HepG2 (cell line): ENCODE results near the gene TTC6. TPM values are rescaled to one million over a fixed set of nuclear protein-coding genes. Genes with fewer than 3 reads are reported as not detected.
A peak's percentile ranks its signal among the peaks of the same experiment; 100 is the strongest.

ENCODE experiments used
- AKAP8 ChIP-seq: sonication (generic); formaldehyde crosslinking; IDR thresholded peaks from 2 replicates; pipeline ENCODE4 v1.5.1; 2020; ENCODE audit warnings: mild to moderate bottlenecking, missing genetic modification reagents
- ARID2 ChIP-seq: sonication (generic); formaldehyde crosslinking; IDR thresholded peaks from 2 replicates; pipeline ENCODE4 v1.8.1; 2022; ENCODE audit warnings: mild to moderate bottlenecking, missing genetic modification reagents, borderline replicate concordance
- DMAP1 ChIP-seq: IDR thresholded peaks from 2 replicates; pipeline ENCODE4 v1.6.1; 2016
- DNMT3B ChIP-seq: conservative IDR thresholded peaks from 2 replicates; pipeline ENCODE4 v1.6.1; 2016; ENCODE audit warnings: missing biosample characterization, control low read depth
- GFI1 ChIP-seq: sonication (generic); formaldehyde crosslinking; IDR thresholded peaks from 2 replicates; pipeline ENCODE4 v1.5.0; 2020; ENCODE audit warnings: missing genetic modification reagents, mild to moderate bottlenecking, borderline replicate concordance
- HNRNPL ChIP-seq: fragments of 200-400 bp; formaldehyde crosslinking; IDR thresholded peaks from 2 replicates; pipeline ENCODE4 v1.6.1; 2017; ENCODE audit warnings: mild to moderate bottlenecking, low read depth, low read length
- MAZ ChIP-seq, 2 experiments: sonication (generic) in 1 of 2; formaldehyde crosslinking in 1 of 2; IDR thresholded peaks; 2 replicates each; pipeline versions ENCODE4 v1.5.0 to v1.6.1; 2012 to 2020; ENCODE audit warnings: low read depth in 2 of 2, mild to moderate bottlenecking in 2 of 2, borderline replicate concordance in 1 of 2, improper control_type of control experiment in 1 of 2, low read length in 1 of 2, missing genetic modification reagents in 1 of 2, moderate library complexity in 1 of 2
- MIER3 ChIP-seq: IDR thresholded peaks from 2 replicates; pipeline ENCODE4 v1.6.1; 2016; ENCODE audit warnings: missing compliant biosample characterization, borderline replicate concordance
- MZF1 ChIP-seq: sonication (generic); formaldehyde crosslinking; IDR thresholded peaks from 2 replicates; pipeline ENCODE4 v1.8.1; 2023; ENCODE audit warnings: mild to moderate bottlenecking, missing genetic modification reagents, borderline replicate concordance
- NFIC ChIP-seq: IDR thresholded peaks from 2 replicates; pipeline ENCODE4 v1.6.1; 2012; ENCODE audit warnings: mild to moderate bottlenecking, low read length, inconsistent platforms
- PATZ1 ChIP-seq: sonication (generic); formaldehyde crosslinking; IDR thresholded peaks from 2 replicates; pipeline ENCODE4 v1.4.0; 2020; ENCODE audit warnings: missing genetic modification reagents
- SMARCC2 ChIP-seq: fragments of 450-650 bp; IDR thresholded peaks from 2 replicates; pipeline ENCODE4 v1.6.1; 2017; ENCODE audit warnings: antibody characterized with exemption, mild to moderate bottlenecking
- SRSF4 ChIP-seq: fragments of 200-400 bp; formaldehyde crosslinking; IDR thresholded peaks from one replicate; pipeline ENCODE4 v1.6.1; 2018; ENCODE audit warnings: mild to moderate bottlenecking, low read depth, low read length, moderate library complexity; ENCODE audit not compliant: poor library complexity, severe bottlenecking
- TBL1XR1 ChIP-seq: fragments of 150-350 bp; IDR thresholded peaks from 2 replicates; pipeline ENCODE4 v1.6.1; 2014; ENCODE audit warnings: borderline replicate concordance, low read length; ENCODE audit not compliant: partially characterized antibody
- TCF7 ChIP-seq: sonication (generic); IDR thresholded peaks from 2 replicates; pipeline ENCODE4 v1.6.1; 2016; ENCODE audit warnings: antibody characterized with exemption, low read depth
- ZBTB14 ChIP-seq: sonication (generic); formaldehyde crosslinking; IDR thresholded peaks from 2 replicates; pipeline ENCODE4 v1.4.0; 2020; ENCODE audit warnings: missing genetic modification reagents
- ZBTB38 ChIP-seq: sonication (generic); formaldehyde crosslinking; IDR thresholded peaks from 2 replicates; pipeline ENCODE4 v1.5.1; 2020; ENCODE audit warnings: mild to moderate bottlenecking, missing genetic modification reagents
- ZNF10 ChIP-seq: sonication (generic); formaldehyde crosslinking; IDR thresholded peaks from 2 replicates; pipeline ENCODE4 v1.4.0; 2020; ENCODE audit warnings: mild to moderate bottlenecking, low read depth, missing genetic modification reagents, borderline replicate concordance
- ZNF275 ChIP-seq: sonication (generic); formaldehyde crosslinking; IDR thresholded peaks from 2 replicates; pipeline ENCODE4 v1.8.0; 2022; ENCODE audit warnings: missing genetic modification reagents, mild to moderate bottlenecking, inconsistent platforms, borderline replicate concordance
- ZNF367 ChIP-seq: sonication (generic); formaldehyde crosslinking; IDR thresholded peaks from 2 replicates; pipeline ENCODE4 v1.4.0; 2020; ENCODE audit warnings: missing genetic modification reagents, borderline replicate concordance
- ZNF468 ChIP-seq: sonication (generic); formaldehyde crosslinking; IDR thresholded peaks from 2 replicates; pipeline ENCODE4 v1.8.0; 2022; ENCODE audit warnings: mild to moderate bottlenecking, moderate library complexity, missing genetic modification reagents
- ZNF747 ChIP-seq: sonication (generic); formaldehyde crosslinking; IDR thresholded peaks from 2 replicates; pipeline ENCODE4 v1.8.1; 2023; ENCODE audit warnings: missing genetic modification reagents, mild to moderate bottlenecking, borderline replicate concordance
- ZNF749 ChIP-seq: sonication (generic); formaldehyde crosslinking; IDR thresholded peaks from 2 replicates; pipeline ENCODE4 v1.8.0; 2022; ENCODE audit warnings: mild to moderate bottlenecking, missing genetic modification reagents, moderate library complexity, borderline replicate concordance
- ZNF879 ChIP-seq: sonication (generic); formaldehyde crosslinking; IDR thresholded peaks from 2 replicates; pipeline ENCODE4 v1.8.1; 2023; ENCODE audit warnings: missing genetic modification reagents
- polyA plus RNA-seq, 8 experiments: library from polyadenylated mRNA; depleted of rRNA in 3 of 8; stranded (reverse) in 7 of 8; unstranded in 1 of 8; fragments of >200 nt; fragmentation: Illumina TruSeq in 4 of 8; extraction: Trizol in 4 of 8; gene quantifications; 2 replicates each; pipeline versions ENCODE4 v1.2.1 to v1.2.3, GENCODE V29; 2011 to 2016; ENCODE audit warnings: low read depth in 4 of 8, missing spikeins in 1 of 8, mixed read lengths in 1 of 8; ENCODE audit not compliant: insufficient read depth in 1 of 8
- total RNA-seq, 5 experiments: library from RNA; depleted of rRNA; stranded (reverse); fragments of >200 nt; fragmentation: Illumina TruSeq; extraction: Trizol; gene quantifications; 2 replicates each; pipeline ENCODE4 v1.2.3, GENCODE V29; 2016; ENCODE audit warnings: low read depth in 1 of 5
- TF ChIP-seq, protein P1 (sequence below): sonication (generic); formaldehyde crosslinking; IDR thresholded peaks from 2 replicates; pipeline ENCODE4 v1.4.0; 2020; ENCODE audit warnings: low read depth, mild to moderate bottlenecking, missing genetic modification reagents

Gene TTC6
- total and polyA plus RNA-seq, 2 of the 13 experiments (the other 11 are each of a cell fraction or from before 2014, with no cell fraction given) = 9.3 to 27.4 TPM

- TF ChIP-seq PATZ1 (CRISPR knock-in tag) = peak; percentile 8; the same call in 1 of the 2 replicates
- TF ChIP-seq AKAP8 (CRISPR knock-in tag) = no peak
- TF ChIP-seq ZBTB14 (CRISPR knock-in tag) = no peak
- peak; percentile 51; the same call in 1 of the 2 replicates for TF ChIP-seq ZNF747
- no peak for TF ChIP-seq MAZ (IDR thresholded peaks at IDR 0.05; ENCODE audit: borderline replicate concordance, low read depth, low read length)
- peak; percentile 34; the same call in 1 of the 2 replicates for TF ChIP-seq MAZ (CRISPR knock-in tag; IDR thresholded peaks at IDR 0.05; ENCODE audit: low read depth)
- no peak for TF ChIP-seq ZBTB38
- peak; percentile 10; the same call in 1 of the 2 replicates for TF ChIP-seq GFI1 (CRISPR knock-in tag)
- TF ChIP-seq HNRNPL = no peak
- no peak for TF ChIP-seq ZNF879 (CRISPR knock-in tag)
- TF ChIP-seq SRSF4 = no peak
- no peak for TF ChIP-seq ZNF367 (CRISPR knock-in tag)
- TF ChIP-seq, protein P1, sequence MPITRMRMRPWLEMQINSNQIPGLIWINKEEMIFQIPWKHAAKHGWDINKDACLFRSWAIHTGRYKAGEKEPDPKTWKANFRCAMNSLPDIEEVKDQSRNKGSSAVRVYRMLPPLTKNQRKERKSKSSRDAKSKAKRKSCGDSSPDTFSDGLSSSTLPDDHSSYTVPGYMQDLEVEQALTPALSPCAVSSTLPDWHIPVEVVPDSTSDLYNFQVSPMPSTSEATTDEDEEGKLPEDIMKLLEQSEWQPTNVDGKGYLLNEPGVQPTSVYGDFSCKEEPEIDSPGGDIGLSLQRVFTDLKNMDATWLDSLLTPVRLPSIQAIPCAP = no peak
- TF ChIP-seq DNMT3B (CRISPR knock-in tag) = 0 out of 2 replicates have a peak, but pooled peaks have one; percentile 3
- TF ChIP-seq TCF7 = no peak
- no peak for TF ChIP-seq DMAP1 (CRISPR knock-in tag)
- TF ChIP-seq MZF1 (CRISPR knock-in tag) = no peak
- no peak for TF ChIP-seq ZNF468 (CRISPR knock-in tag)
- no peak for TF ChIP-seq NFIC
- no peak for TF ChIP-seq ARID2 (CRISPR knock-in tag)
- 0 out of 2 replicates have a peak, but pooled peaks have one; percentile 1 for TF ChIP-seq MIER3 (CRISPR knock-in tag)
- no peak for TF ChIP-seq ZNF10 (CRISPR knock-in tag)
- no peak for TF ChIP-seq TBL1XR1
- no peak for TF ChIP-seq ZNF275 (CRISPR knock-in tag)
- TF ChIP-seq ZNF749 (CRISPR knock-in tag) = 0 out of 2 replicates have a peak, but pooled peaks have one; percentile 11
- TF ChIP-seq SMARCC2 = no peak
Observed at GRCh38 chr14:37588667-37588955, 6.8 kb upstream of the TTC6 start (continued).
